GM18526 (cell line): ENCODE data around the gene SLC25A18.

Experiments used
- POLR2A ChIP-seq: IDR thresholded peaks from 3 replicates; pipeline ENCODE4 v1.6.1; 2011; ENCODE audit not compliant: insufficient read length; ENCODE audit errors: extremely low read depth

The SLC25A18 gene

GRCh38 chr22:17559188-17559587, 4.1 kb upstream of the SLC25A18 start:
- no peak for TF ChIP-seq POLR2A

- TF ChIP-seq POLR2A, result no peak
These were observed 666 bp downstream of the SLC25A18 start for GRCh38 chr22:17563936-17564391.

- no peak for TF ChIP-seq POLR2A
These were observed 3.5 kb downstream of the SLC25A18 start for GRCh38 chr22:17566776-17567175.

- no peak for TF ChIP-seq POLR2A
These were observed 6.7 kb downstream of the SLC25A18 start for GRCh38 chr22:17569971-17570511.

- no peak for TF ChIP-seq POLR2A
These were observed 7.7 kb downstream of the SLC25A18 start for GRCh38 chr22:17570851-17571631.

GRCh38 chr22:17575151-17575550, 11.9 kb downstream of the SLC25A18 start:
- TF ChIP-seq POLR2A, result no peak

GRCh38 chr22:17575681-17576080, 12.4 kb downstream of the SLC25A18 start:
- no peak for TF ChIP-seq POLR2A

- TF ChIP-seq POLR2A, result no peak
These were observed 13.2 kb downstream of the SLC25A18 start for GRCh38 chr22:17576470-17576869.

GRCh38 chr22:17578136-17578754, 14.9 kb downstream of the SLC25A18 start:
- TF ChIP-seq POLR2A, result no peak

GRCh38 chr22:17579535-17579981, 16.3 kb downstream of the SLC25A18 start:
- no peak for TF ChIP-seq POLR2A

GRCh38 chr22:17580441-17581031, 17.2 kb downstream of the SLC25A18 start:
- TF ChIP-seq POLR2A, result no peak

- TF ChIP-seq POLR2A, result no peak
These were observed 17.8 kb downstream of the SLC25A18 start for GRCh38 chr22:17581056-17581455.

GRCh38 chr22:17581631-17582030, 18.3 kb downstream of the SLC25A18 start:
- no peak for TF ChIP-seq POLR2A

GRCh38 chr22:17583151-17583550, 19.9 kb downstream of the SLC25A18 start:
- no peak for TF ChIP-seq POLR2A

GRCh38 chr22:17586831-17587440, 23.6 kb downstream of the SLC25A18 start:
- TF ChIP-seq POLR2A, result no peak
